K562 (cell line): ENCODE results near the gene CBLC. TPM values are rescaled to one million over a fixed set of nuclear protein-coding genes. Genes with fewer than 3 reads are reported as not detected.

Experiments
- ATAC-seq: fragments of 200-7000 bp; cut with Tn5 transposase; 3 replicates; pipeline ENCODE4 v1.9.1; 2020; ENCODE audit warnings: moderate library complexity
- Bru-seq: library from RNA; stranded (reverse); fragments of 400-500 nt; gene quantifications from one replicate; lab custom pipeline; 2021; lab: Mats Ljungman, UMichigan
- BruChase-seq, 2 experiments: library from RNA; stranded (reverse); fragments of 400-500 nt; gene quantifications; one replicate each; lab custom pipeline; 2021; lab: Mats Ljungman, UMichigan
- BruUV-seq: library from RNA; stranded (reverse); fragments of 400-500 nt; replicated peaks from 2 replicates; lab custom pipeline; 2021; lab: Mats Ljungman, UMichigan
- CTCF ChIA-PET: fragments of 300-600 bp; formaldehyde crosslinking; extraction: SDS; loops from one replicate; lab custom pipeline; 2021; ENCODE audit warnings: low intra/inter-chr PET ratio; lab: Yijun Ruan, JAX
- POLR2A ChIA-PET: fragments of 300-600, 350-650 bp; sonication (Branson Sonifier 250); formaldehyde crosslinking; extraction: SDS; loops from one replicate; lab custom pipeline; 2021; ENCODE audit warnings: antibody characterized with exemption, inconsistent platforms; lab: Yijun Ruan, JAX
- DNase-seq, 4 experiments: peaks; one replicate each; pipeline versions ENCODE4 v3.0.0 to v3.0.0-alpha.2; 2011 to 2018; ENCODE audit warnings: low spot score in 3 of 4, mixed read lengths in 3 of 4; ENCODE audit errors: extremely low read depth in 1 of 4
- FAIRE-seq: peaks from 2 replicates; lab custom pipeline; 2011; peaks lifted over from hg19 to GRCh38; lab: Jason Lieb, UNC
- H2AFZ ChIP-seq: 2 replicates; pipeline ENCODE4 v1.6.0; 2011; ENCODE audit warnings: low read depth, low read length, control low read depth, inconsistent platforms
- H3K27ac ChIP-seq: fragments of 200-600 bp; 3 replicates; pipeline ENCODE4 v1.8.0; 2011; ENCODE audit warnings: low read depth, mild to moderate bottlenecking, control low read depth, inconsistent platforms, low read length, moderate library complexity, mixed read lengths; ENCODE audit errors: extremely low read depth
- H3K27me3 ChIP-seq, 2 experiments: fragments of 300-600 bp in 1 of 2; 2 replicates in 1 of 2; 3 replicates in 1 of 2; pipeline versions ENCODE4 v1.6.0 to v1.8.0; 2011; ENCODE audit warnings: inconsistent platforms in 2 of 2, low read length in 2 of 2, mild to moderate bottlenecking in 1 of 2, mixed read lengths in 1 of 2, moderate library complexity in 1 of 2; ENCODE audit not compliant: control insufficient read depth in 2 of 2, insufficient read depth in 2 of 2
- H3K36me3 ChIP-seq: fragments of 300-600 bp; 3 replicates; pipeline ENCODE4 v1.8.0; 2011; ENCODE audit warnings: mild to moderate bottlenecking, low read length, inconsistent platforms; ENCODE audit not compliant: control insufficient read depth, insufficient read depth
- H3K4me1 ChIP-seq, 2 experiments: fragments of 200-600 bp in 1 of 2; replicated peaks in 1 of 2; 2 replicates in 1 of 2; 3 replicates in 1 of 2; pipeline versions ENCODE4 v1.5.1 to v1.8.0; 2011; ENCODE audit warnings: inconsistent platforms in 2 of 2, low read length in 2 of 2, mild to moderate bottlenecking in 1 of 2, mixed read lengths in 1 of 2, moderate library complexity in 1 of 2; ENCODE audit not compliant: control insufficient read depth in 2 of 2, insufficient read depth in 2 of 2
- H3K4me2 ChIP-seq: 2 replicates; pipeline ENCODE4 v1.6.1; 2011; ENCODE audit warnings: low read length, control low read depth, inconsistent platforms, mixed read lengths; ENCODE audit not compliant: insufficient read depth
- H3K4me3 ChIP-seq: fragments of 200-600 bp; sonication (generic), shearing (Covaris generic); 2 replicates; pipeline ENCODE4 v1.5.1; 2016; ENCODE audit warnings: control low read depth, inconsistent platforms
- H3K79me2 ChIP-seq: fragments of 200-600 bp; 3 replicates; pipeline ENCODE4 v1.8.0; 2011; ENCODE audit warnings: low read length, inconsistent platforms; ENCODE audit not compliant: control insufficient read depth, insufficient read depth
- H3K9ac ChIP-seq, 2 experiments: 2 replicates each; pipeline versions ENCODE4 v1.6.0 to v1.6.1; 2011; ENCODE audit warnings: low read depth in 2 of 2, low read length in 2 of 2, control low read depth in 1 of 2, inconsistent platforms in 1 of 2, mild to moderate bottlenecking in 1 of 2, mixed read lengths in 1 of 2; ENCODE audit not compliant: insufficient read depth in 1 of 2
- H3K9me1 ChIP-seq: one replicate; pipeline ENCODE4 v1.6.0; 2011; ENCODE audit warnings: inconsistent platforms, mild to moderate bottlenecking, low read length, moderate library complexity; ENCODE audit not compliant: control insufficient read depth, insufficient read depth
- H3K9me3 ChIP-seq: replicated peaks from 2 replicates; pipeline ENCODE4 v1.5.1; 2011; ENCODE audit warnings: low read depth, low read length, inconsistent platforms; ENCODE audit not compliant: control insufficient read depth, insufficient read depth
- H4K20me1 ChIP-seq: replicated peaks from 2 replicates; pipeline ENCODE4 v1.6.1; 2011; ENCODE audit warnings: low read length, inconsistent platforms, mixed read lengths; ENCODE audit not compliant: control insufficient read depth, insufficient read depth
- ZSCAN29 ChIP-seq: fragments of 450-650 bp; IDR thresholded peaks from 2 replicates; pipeline ENCODE4 v1.6.1; 2017
- WGBS: fragments of 100-300 bp; shearing (Covaris generic); methylation state at CpG from one replicate; pipeline ENCODE4 v1.1.6; 2016; ENCODE audit warnings: low coverage, mixed read lengths; ENCODE audit not compliant: insufficient coverage; ENCODE audit errors: missing lambda C conversion rate; 5-methylcytosine and 5-hydroxymethylcytosine counted together
- in situ Hi-C: fragments of 300-500 bp; cut with MboI; formaldehyde crosslinking; loops from 4 replicates; pipeline ENCODE4 v1.15.0; 2018; ENCODE audit warnings: inconsistent platforms, mixed read lengths
- intact Hi-C: fragments of 100-400 bp; cut with micrococcal nuclease; formaldehyde crosslinking; loops from 2 replicates; pipeline ENCODE4 v1.14.2; 2022
- long read RNA-seq, 3 experiments: library from polyadenylated mRNA in 2 of 3; library from RNA in 1 of 3; unstranded in 2 of 3; stranded (forward) in 1 of 3; transcript quantifications; one replicate each; pipeline ENCODE4 v2.0.0, GENCODE V29; 2019 to 2022
- polyA minus RNA-seq, 3 experiments: library from RNA; depleted of rRNA, polyadenylated mRNA; stranded (reverse); fragments of >200 nt; gene quantifications; 2 replicates each; pipeline ENCODE4 v1.2.3, GENCODE V29; 2011
- polyA plus RNA-seq, 8 experiments: library from polyadenylated mRNA; depleted of rRNA in 4 of 8; stranded (reverse) in 5 of 8; unstranded in 3 of 8; fragments of >200 nt; fragmentation: Nextera tagmentation in 2 of 8; fragmentation: Illumina TruSeq in 1 of 8; extraction: Ambion mirVana in 2 of 8; extraction: Trizol in 1 of 8; gene quantifications; 2 replicates each; pipeline versions ENCODE4 v1.2.1 to v1.2.3, GENCODE V29; 2011 to 2014; ENCODE audit warnings: inconsistent platforms in 1 of 8, missing spikeins in 1 of 8
- total RNA-seq, 7 experiments: library from RNA; depleted of rRNA in 6 of 7; stranded (reverse); fragments of >200 nt in 6 of 7; fragmentation: Illumina TruSeq in 2 of 7; extraction: Trizol in 2 of 7; gene quantifications; 2 replicates each; pipeline versions ENCODE4 v1.2.1 to v1.2.3, GENCODE V29; 2011 to 2021; ENCODE audit warnings: low replicate concordance in 1 of 7
- TF ChIP-seq, protein P1 (sequence below), 3 experiments: IDR thresholded peaks in 2 of 3; conservative IDR thresholded peaks in 1 of 3; 2 replicates each; pipeline ENCODE4 v1.5.1; 2011 to 2012; ENCODE audit warnings: low read length in 3 of 3, mild to moderate bottlenecking in 3 of 3, control low read depth in 2 of 3, improper control_type of control experiment in 1 of 3, inconsistent platforms in 1 of 3, low read depth in 1 of 3, mixed read lengths in 1 of 3, moderate library complexity in 1 of 3; ENCODE audit not compliant: insufficient read depth in 2 of 3

The CBLC gene, protein sequence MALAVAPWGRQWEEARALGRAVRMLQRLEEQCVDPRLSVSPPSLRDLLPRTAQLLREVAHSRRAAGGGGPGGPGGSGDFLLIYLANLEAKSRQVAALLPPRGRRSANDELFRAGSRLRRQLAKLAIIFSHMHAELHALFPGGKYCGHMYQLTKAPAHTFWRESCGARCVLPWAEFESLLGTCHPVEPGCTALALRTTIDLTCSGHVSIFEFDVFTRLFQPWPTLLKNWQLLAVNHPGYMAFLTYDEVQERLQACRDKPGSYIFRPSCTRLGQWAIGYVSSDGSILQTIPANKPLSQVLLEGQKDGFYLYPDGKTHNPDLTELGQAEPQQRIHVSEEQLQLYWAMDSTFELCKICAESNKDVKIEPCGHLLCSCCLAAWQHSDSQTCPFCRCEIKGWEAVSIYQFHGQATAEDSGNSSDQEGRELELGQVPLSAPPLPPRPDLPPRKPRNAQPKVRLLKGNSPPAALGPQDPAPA
- total RNA-seq (2011; cell fraction: chromatin; rRNA removed; ENCODE audit: low replicate concordance), result not detected in 2 replicates
- not detected in 2 replicates for total RNA-seq (2011; cell fraction: nucleolus; rRNA removed)
- not detected in 2 replicates for total RNA-seq (2011; cell fraction: nucleoplasm; rRNA removed)
- 0.09 TPM in 1 of 2 replicates, not detected in the other for total RNA-seq (2014; rRNA removed)
- total RNA-seq (2014; rRNA removed; fragmentation: Illumina TruSeq; extraction: Trizol), result not detected in 2 replicates
- not detected in 2 replicates for total RNA-seq (2015; rRNA removed; fragmentation: Illumina TruSeq; extraction: Trizol)
- total RNA-seq (2021), result not detected in 2 replicates
- not detected in 2 replicates for polyA plus RNA-seq (2011; rRNA removed)
- not detected in 2 replicates for polyA plus RNA-seq (2011; cell fraction: cytosol; rRNA removed)
- not detected in 2 replicates for polyA plus RNA-seq (2011; cell fraction: nucleus; rRNA removed)
- polyA plus RNA-seq (2012), result not detected in 2 replicates
- not detected in 2 replicates for polyA plus RNA-seq (2014; fragmentation: Illumina TruSeq; extraction: Trizol)
- polyA plus RNA-seq (2014; fragmentation: Nextera tagmentation; extraction: Ambion mirVana), result not detected
- polyA plus RNA-seq (2014; rRNA removed), result not detected in 2 replicates
- not detected in 2 replicates for polyA minus RNA-seq (2011; rRNA and poly(A)+ RNA removed)
- polyA minus RNA-seq (2011; cell fraction: cytosol; rRNA and poly(A)+ RNA removed), result not detected in 2 replicates
- polyA minus RNA-seq (2011; cell fraction: nucleus; rRNA and poly(A)+ RNA removed), result not detected in 2 replicates
- Bru-seq, nascent RNA, result percentile 12 among the genes with signal in this experiment
- BruChase-seq, experiment 1, labeled RNA remaining after a 2-hour chase, result percentile 10 among the genes with signal in this experiment
- percentile 10 among the genes with signal in this experiment for BruChase-seq, experiment 2, labeled RNA remaining after a 6-hour chase
- long read RNA-seq, experiment 1, result 0 reads
- long read RNA-seq, experiment 2, result 0 reads
- long read RNA-seq, experiment 3, result 0 reads

DNA sequence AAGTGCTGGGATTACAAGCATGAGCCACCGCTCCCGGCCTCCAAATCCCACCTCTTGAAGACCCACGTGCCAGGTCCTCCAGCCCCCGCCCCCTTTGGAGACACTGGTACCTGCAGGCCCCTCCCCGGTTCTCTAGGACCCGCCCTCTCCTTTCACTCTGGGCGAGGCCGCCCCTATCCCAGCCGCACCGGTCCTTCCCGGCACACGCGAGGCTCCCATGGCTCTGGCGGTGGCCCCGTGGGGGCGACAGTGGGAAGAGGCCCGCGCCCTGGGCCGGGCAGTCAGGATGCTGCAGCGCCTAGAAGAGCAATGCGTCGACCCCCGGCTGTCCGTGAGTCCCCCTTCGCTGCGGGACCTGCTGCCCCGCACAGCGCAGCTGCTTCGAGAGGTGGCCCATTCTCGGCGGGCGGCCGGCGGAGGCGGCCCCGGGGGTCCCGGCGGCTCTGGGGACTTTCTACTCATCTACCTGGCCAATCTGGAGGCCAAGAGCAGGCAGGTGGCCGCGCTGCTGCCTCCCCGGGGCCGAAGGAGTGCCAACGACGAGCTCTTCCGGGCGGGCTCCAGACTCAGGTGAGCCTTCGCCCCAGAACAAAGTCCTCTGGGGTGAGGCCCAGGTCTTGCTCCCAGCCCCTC lies at the start of gene CBLC:
TSS of gene CBLC (plus strand) at position 176 of the 633 bp plus-strand sequence. CDS start at position 218, 42 bp downstream.
- BruUV-seq, result no TSS peak

More for the DNA sequence above, at the start of gene CBLC:
- Histone ChIP-seq H3K9me3 (no peaks in the 10 kb centered on the region), H2AFZ (no peak within 1 kb of the TSS), H3K27ac (no peak within 1 kb of the TSS), H3K36me3 (no peaks in the 10 kb centered on the region), H3K4me1 (peaks cover 0 to 20% of the 10 kb centered on the region in 2 experiments; a peak in 2 of 5 replicates), H3K9ac (peak within 1 kb of the TSS in 1 of 2 experiments; percentile 35; a peak in 1 of 4 replicates), H3K4me2 (no peak within 1 kb of the TSS), H3K79me2 (no peaks in the 10 kb centered on the region), H3K9me1 (no peaks in the 10 kb centered on the region), H4K20me1 (no peaks in the 10 kb centered on the region), H3K27me3 (no peaks in the 10 kb centered on the region), H3K4me3 (no peak within 1 kb of the TSS)
- ChIA-PET POLR2A (no interaction called here), CTCF (interaction anchor here (0.9 kb wide), 1 partner anchor 121 kb away, joined by 3 read pairs; no protein-coding TSS in a partner anchor)
- FAIRE-seq (no peak), ATAC-seq (peak; percentile 90), DNase-seq (peak; percentile 30 to 87 (median 70))
- 14% methylated on average over 22 of the region's 47 CpGs for WGBS
- no peak for TF ChIP-seq ZSCAN29
- TF ChIP-seq, protein P1, sequence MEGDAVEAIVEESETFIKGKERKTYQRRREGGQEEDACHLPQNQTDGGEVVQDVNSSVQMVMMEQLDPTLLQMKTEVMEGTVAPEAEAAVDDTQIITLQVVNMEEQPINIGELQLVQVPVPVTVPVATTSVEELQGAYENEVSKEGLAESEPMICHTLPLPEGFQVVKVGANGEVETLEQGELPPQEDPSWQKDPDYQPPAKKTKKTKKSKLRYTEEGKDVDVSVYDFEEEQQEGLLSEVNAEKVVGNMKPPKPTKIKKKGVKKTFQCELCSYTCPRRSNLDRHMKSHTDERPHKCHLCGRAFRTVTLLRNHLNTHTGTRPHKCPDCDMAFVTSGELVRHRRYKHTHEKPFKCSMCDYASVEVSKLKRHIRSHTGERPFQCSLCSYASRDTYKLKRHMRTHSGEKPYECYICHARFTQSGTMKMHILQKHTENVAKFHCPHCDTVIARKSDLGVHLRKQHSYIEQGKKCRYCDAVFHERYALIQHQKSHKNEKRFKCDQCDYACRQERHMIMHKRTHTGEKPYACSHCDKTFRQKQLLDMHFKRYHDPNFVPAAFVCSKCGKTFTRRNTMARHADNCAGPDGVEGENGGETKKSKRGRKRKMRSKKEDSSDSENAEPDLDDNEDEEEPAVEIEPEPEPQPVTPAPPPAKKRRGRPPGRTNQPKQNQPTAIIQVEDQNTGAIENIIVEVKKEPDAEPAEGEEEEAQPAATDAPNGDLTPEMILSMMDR (IDR thresholded peaks at IDR 0.05 in 2 of 3, conservative IDR thresholded peaks at IDR 0.05 in 1 of 3; ENCODE audit: insufficient read depth in 2 of 3, low read depth in 1 of 3, low read length in 3 of 3), result peak in 2 of 3 experiments; percentile 17 to 22; a peak in 2 of 6 replicates
- intact Hi-C loops, result no loop called here
- in situ Hi-C loops, result loop anchor here (5.0 kb wide), 1 partner anchor 206 kb away; no protein-coding TSS in a partner anchor
